SH-SY5Y (cell line): ENCODE measurements around the gene PLCG1.

Source experiments
- GATA2 ChIP-seq: IDR thresholded peaks from 2 replicates; pipeline ENCODE4 v1.6.1; 2011; ENCODE audit warnings: mild to moderate bottlenecking, low read depth, low read length
- GATA3 ChIP-seq: IDR thresholded peaks from 2 replicates; pipeline ENCODE4 v1.6.1; 2011; ENCODE audit warnings: low read depth, mild to moderate bottlenecking, low read length, moderate library complexity

DNA sequence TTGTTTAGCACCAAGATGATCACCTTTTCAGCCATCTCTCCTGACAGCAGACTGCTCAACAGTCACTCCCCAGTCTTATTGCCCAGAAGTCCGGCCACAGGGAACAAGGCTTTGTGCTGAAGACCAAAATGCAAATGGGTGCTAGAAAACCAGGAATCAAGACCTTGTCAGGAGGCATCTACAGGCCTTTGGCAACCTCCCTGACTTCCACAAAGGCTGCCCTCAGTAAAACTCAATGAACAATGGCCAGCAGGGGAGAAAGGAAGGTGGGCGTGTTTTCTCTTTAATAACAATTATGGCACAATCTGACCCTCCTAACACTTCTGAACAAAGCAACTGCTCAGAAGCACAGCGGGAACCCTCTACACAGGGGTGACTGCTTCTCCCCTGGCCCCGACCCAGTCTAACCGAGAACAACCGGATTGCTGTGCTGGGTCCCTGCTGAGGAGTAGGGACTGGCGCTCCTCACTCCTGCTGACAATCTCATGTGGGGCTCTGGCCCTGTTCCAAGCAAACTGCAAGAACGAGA is 41.6 kb downstream of the PLCG1 start:
- TF ChIP-seq GATA2 (no peak), GATA3 (no peak)
